Immature natural killer cell (primary cell): ENCODE results near the gene TNC. TPM values are rescaled to one million over a fixed set of nuclear protein-coding genes. Genes with fewer than 3 reads are reported as not detected.

Experiments used
- DNase-seq, 3 donors: peaks; one replicate each; pipeline ENCODE4 v3.0.0; 2022; ENCODE audit warnings: mixed read lengths in 1 of 3
- H3K27ac Mint-ChIP-seq, 6 donors: one replicate each; pipeline ENCODE4 v1.8.0; 2020; ENCODE audit warnings: mixed read lengths in 6 of 6, mild to moderate bottlenecking in 5 of 6, inconsistent platforms in 4 of 6, moderate library complexity in 3 of 6
- H3K27me3 Mint-ChIP-seq, 3 donors: one replicate each; pipeline ENCODE4 v1.8.0; 2020 to 2021; ENCODE audit warnings: low read depth in 3 of 3, mild to moderate bottlenecking in 3 of 3, mixed read lengths in 3 of 3, moderate library complexity in 3 of 3, inconsistent platforms in 1 of 3
- H3K36me3 Mint-ChIP-seq, 3 donors: one replicate each; pipeline ENCODE4 v1.8.0; 2020; ENCODE audit warnings: mixed read lengths in 3 of 3, inconsistent platforms in 2 of 3, mild to moderate bottlenecking in 2 of 3
- H3K4me1 Mint-ChIP-seq, 2 donors: one replicate each; pipeline ENCODE4 v1.8.0; 2020; ENCODE audit warnings: inconsistent platforms in 2 of 2, mild to moderate bottlenecking in 2 of 2, mixed read lengths in 2 of 2, moderate library complexity in 1 of 2
- H3K4me3 Mint-ChIP-seq, 5 donors: one replicate each; pipeline ENCODE4 v1.8.0; 2020; ENCODE audit warnings: mild to moderate bottlenecking in 5 of 5, mixed read lengths in 5 of 5, inconsistent platforms in 3 of 5, moderate library complexity in 3 of 5
- H3K9me3 Mint-ChIP-seq, 6 donors: one replicate each; pipeline ENCODE4 v1.8.0; 2020; ENCODE audit warnings: mild to moderate bottlenecking in 6 of 6, mixed read lengths in 6 of 6, inconsistent platforms in 4 of 6, moderate library complexity in 3 of 6
- polyA plus RNA-seq, 3 donors: library from polyadenylated mRNA; unstranded; fragments of 300-500 nt; fragmentation: Illumina TruSeq; gene quantifications; one replicate each; pipeline ENCODE4 v1.2.3, GENCODE V29; 2021

The TNC gene
- polyA plus RNA-seq, 3 donors from 2014 or later, result not detected

DNA sequence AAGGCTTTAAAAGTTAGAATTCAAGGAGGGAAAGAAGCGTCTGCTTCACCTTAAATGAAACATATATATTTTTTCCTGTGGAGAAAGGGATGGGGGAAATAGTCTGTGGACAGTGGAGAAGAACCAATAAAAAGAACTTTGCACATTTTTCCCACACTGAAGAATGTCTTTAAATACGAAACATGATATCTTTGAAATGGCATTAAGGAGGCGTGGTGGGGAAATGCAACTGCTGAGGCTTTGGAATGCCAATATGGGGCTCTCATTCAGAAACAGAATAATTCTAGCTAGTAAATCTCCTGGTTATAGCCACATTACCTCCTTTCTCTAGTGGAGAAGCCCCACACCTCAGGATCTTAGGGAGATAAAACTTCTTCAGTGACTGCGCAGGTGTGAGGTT lies 46.8 kb downstream of the TNC start:
- no peak overlapping the region for H3K4me3 Mint-ChIP-seq
- H3K36me3 Mint-ChIP-seq, result no peaks in the 10 kb centered on the region
- DNase-seq, result no peak
- no peaks in the 10 kb centered on the region for H3K9me3 Mint-ChIP-seq
- no peak overlapping the region for H3K27ac Mint-ChIP-seq
- H3K27me3 Mint-ChIP-seq, result peaks cover 0 to 12% (median 8%) of the 10 kb centered on the region in 3 donors
- H3K4me1 Mint-ChIP-seq, result no peaks in the 10 kb centered on the region

DNA sequence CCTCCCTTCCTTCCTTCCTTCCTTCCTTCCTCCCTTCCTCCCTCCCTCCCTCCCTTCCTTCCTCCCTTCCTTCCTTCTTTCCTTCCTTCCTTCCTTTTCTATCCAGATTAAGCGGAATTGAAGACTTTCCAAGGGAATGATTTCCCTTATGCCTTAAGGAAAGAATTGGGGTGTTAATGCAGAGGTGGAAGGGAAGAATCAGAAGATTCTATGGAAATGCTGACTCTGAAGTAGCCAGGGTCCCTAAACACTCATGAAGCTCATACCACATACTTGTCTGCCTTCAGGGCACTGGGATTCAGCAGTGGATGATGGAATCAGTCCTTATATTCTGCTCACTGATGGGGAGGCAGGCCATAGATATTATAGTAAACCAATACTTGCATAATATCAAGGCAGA lies 48.2 kb downstream of the TNC start:
- no peak overlapping the region for H3K27ac Mint-ChIP-seq
- peaks cover 0 to 14% (median 9%) of the 10 kb centered on the region in 3 donors for H3K27me3 Mint-ChIP-seq
- no peak for DNase-seq
- H3K9me3 Mint-ChIP-seq, result no peaks in the 10 kb centered on the region
- no peak overlapping the region for H3K4me3 Mint-ChIP-seq
- no peaks in the 10 kb centered on the region for H3K4me1 Mint-ChIP-seq
- no peaks in the 10 kb centered on the region for H3K36me3 Mint-ChIP-seq

DNA sequence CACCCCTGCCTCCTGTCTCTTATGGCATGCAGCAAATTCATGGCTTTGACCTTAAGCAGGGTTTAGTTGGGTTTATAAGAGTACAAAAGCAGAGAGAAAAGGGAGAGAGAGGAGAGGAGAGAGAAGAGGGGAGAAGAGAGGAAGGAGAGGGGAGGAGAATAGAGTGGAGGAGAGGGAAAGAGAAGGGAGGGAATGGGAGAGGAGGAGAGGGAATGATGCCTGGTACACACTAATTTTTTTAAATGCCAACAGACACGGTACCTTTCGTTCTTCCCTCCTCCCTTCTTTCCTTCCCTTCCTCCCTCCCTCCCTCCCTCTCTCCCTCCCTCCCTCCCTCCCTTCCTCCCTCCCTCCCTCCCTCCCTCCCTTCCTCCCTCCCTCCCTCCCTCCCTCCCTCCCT lies 48.7 kb downstream of the TNC start:
- Mint-ChIP-seq H3K9me3 (no peaks in the 10 kb centered on the region), H3K4me1 (no peaks in the 10 kb centered on the region), H3K36me3 (no peaks in the 10 kb centered on the region), H3K27me3 (peaks cover 0 to 14% (median 9%) of the 10 kb centered on the region in 3 donors), H3K27ac (no peak overlapping the region), H3K4me3 (no peak overlapping the region)
- DNase-seq, result no peak

DNA sequence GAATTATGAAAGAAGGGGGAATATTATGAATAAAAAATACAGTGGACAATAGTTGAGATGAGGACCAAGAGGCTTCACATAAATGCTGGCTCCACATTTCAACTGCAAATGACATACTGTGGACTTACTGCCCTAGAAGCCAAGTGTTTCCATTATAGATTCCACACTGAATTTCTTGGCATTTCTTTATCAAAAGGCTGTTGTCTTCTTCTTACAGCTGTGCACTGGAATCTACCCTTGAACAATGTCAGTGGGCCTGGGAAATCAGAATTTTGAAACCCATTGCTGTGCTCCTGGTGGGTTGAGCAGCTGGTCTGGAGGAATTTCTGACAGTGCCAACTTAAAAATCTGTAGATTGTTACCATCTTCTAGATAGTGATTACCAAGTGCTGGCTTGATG lies 49.9 kb downstream of the TNC start:
- Mint-ChIP-seq H3K36me3 (no peaks in the 10 kb centered on the region), H3K9me3 (no peaks in the 10 kb centered on the region), H3K4me3 (no peak overlapping the region), H3K27me3 (peaks cover 3 to 19% (median 7%) of the 10 kb centered on the region in 3 donors), H3K4me1 (no peaks in the 10 kb centered on the region), H3K27ac (no peak overlapping the region)
- no peak for DNase-seq

DNA sequence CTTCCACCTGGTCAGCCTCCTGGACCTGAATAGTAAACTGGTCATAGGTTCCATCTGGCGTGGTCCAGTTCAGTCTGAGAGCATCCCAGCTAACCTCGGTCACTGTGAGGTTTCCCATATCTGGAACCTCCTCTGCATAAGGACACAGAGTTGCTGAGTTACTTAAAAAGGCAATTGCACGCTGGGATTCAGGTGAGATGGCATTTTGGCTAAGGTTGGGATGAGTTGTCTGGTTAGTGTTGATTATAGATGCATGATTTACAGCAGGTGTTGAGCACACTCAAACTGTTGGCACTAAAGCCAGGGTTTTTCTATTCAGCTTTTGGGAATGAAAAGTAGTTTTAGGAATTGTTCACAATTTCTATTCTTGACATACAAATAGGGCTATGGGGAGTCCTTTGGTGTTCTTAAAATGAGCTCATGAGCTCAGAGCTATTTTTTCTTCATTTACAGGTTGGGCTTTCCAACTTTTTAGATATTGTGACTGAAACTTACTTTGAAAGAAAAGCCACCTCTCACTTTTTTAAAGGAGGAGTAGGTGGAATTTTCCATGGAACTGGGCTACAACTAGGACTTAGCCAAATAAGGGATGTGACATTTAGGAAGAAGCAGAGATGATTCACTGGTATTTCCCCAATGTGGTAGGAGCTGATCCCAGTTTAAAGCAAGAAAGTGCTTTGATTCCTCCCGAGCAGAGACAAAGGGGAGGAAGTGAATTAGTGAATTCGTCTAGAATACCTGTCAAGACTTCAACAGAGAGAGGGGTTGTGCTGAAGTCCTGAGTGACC lies 54.7 kb downstream of the TNC start:
- Mint-ChIP-seq H3K4me3 (no peak overlapping the region), H3K27me3 (peaks cover 3 to 12% (median 9%) of the 10 kb centered on the region in 3 donors), H3K9me3 (no peaks in the 10 kb centered on the region)

DNA sequence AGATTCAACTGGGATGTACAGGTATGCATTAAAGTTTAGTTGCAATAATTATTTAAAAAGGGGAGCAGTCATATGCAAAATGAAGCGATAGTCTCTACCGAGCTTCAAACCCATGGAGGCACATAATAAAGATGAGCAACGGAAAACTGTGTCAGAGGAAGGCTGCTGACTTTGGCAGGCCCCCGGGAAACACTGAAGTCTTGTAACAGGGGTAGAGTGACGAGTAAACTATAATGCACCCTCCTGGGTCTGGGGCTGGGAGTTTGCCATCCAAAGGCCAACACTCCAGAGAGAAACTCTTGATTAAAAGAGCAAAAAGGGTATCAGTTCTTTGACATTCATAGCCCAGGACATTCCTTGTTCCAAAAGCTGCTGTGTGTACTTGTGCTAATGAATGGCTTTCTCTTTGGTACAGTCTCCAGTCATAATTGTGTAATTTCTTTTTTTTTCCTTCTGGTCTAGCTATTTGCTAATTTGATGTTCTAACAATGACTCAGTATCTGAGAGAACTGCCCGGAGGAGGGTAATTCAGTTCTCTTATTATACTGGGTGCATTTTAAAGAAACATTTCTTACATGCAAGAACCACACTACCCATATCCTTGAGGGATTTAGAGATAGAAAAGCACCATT lies 59.2 kb downstream of the TNC start:
- H3K36me3 Mint-ChIP-seq, result no peaks in the 10 kb centered on the region
- DNase-seq, result no peak
- peaks cover 0 to 2% (median 0%) of the 10 kb centered on the region in 6 donors for H3K9me3 Mint-ChIP-seq
- no peak overlapping the region for H3K27ac Mint-ChIP-seq
- H3K27me3 Mint-ChIP-seq, result peaks cover 7 to 10% (median 9%) of the 10 kb centered on the region in 3 donors
- no peak overlapping the region for H3K4me3 Mint-ChIP-seq
- no peaks in the 10 kb centered on the region for H3K4me1 Mint-ChIP-seq

More for the DNA sequence above, 54.7 kb downstream of the TNC start:
- H3K36me3 Mint-ChIP-seq, result no peaks in the 10 kb centered on the region
- no peak overlapping the region for H3K27ac Mint-ChIP-seq
- DNase-seq, result no peak
- no peaks in the 10 kb centered on the region for H3K4me1 Mint-ChIP-seq

DNA sequence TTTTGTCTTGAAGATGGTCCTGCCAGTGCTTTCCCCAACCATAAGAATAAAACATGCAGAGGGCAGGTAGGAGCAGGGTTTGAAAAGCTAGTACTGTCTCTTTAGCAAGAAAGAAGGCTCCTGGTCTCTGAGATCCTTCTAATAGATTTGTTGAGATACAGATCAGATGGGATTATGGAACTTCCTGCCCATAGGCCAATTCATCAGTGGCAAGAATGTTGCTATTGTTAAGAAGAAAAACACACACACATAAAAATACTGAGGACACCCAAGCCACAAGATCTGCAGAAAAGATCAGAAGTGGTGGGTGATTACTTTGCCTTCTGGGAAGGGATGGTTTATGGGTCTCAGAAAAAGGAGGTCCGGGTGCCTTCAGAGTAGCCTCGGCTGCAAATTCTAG lies 59.8 kb downstream of the TNC start:
- no peaks in the 10 kb centered on the region for H3K4me1 Mint-ChIP-seq
- H3K36me3 Mint-ChIP-seq, result no peaks in the 10 kb centered on the region
- DNase-seq, result no peak
- H3K4me3 Mint-ChIP-seq, result no peak overlapping the region
- no peak overlapping the region for H3K27ac Mint-ChIP-seq
- peaks cover 0 to 2% (median 0%) of the 10 kb centered on the region in 6 donors for H3K9me3 Mint-ChIP-seq
- peaks cover 4 to 7% (median 7%) of the 10 kb centered on the region in 3 donors for H3K27me3 Mint-ChIP-seq

DNA sequence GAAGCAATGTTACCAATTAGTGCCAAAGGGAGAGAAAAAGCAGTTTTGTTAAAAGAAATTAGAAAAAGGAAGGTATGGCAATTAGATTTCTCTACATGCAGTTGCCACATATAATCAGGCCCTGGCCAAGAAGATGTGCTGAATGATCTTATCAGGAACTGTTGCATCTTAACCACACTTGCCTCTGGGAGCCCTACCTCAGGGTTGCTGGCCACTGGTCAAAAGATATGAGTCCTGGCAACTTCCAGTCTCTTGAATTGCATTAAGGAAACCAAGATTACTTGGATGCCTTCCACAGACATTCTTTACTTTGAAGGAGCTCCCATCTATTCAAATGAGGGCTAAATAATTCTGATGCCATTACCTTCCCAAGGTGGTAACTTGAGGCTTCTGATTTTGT lies 60.4 kb downstream of the TNC start:
- Mint-ChIP-seq H3K27ac (no peak overlapping the region), H3K27me3 (peaks cover 4 to 7% (median 7%) of the 10 kb centered on the region in 3 donors), H3K9me3 (peaks cover 0 to 2% (median 0%) of the 10 kb centered on the region in 6 donors), H3K36me3 (no peaks in the 10 kb centered on the region), H3K4me1 (no peaks in the 10 kb centered on the region), H3K4me3 (no peak overlapping the region)
- DNase-seq, result no peak

DNA sequence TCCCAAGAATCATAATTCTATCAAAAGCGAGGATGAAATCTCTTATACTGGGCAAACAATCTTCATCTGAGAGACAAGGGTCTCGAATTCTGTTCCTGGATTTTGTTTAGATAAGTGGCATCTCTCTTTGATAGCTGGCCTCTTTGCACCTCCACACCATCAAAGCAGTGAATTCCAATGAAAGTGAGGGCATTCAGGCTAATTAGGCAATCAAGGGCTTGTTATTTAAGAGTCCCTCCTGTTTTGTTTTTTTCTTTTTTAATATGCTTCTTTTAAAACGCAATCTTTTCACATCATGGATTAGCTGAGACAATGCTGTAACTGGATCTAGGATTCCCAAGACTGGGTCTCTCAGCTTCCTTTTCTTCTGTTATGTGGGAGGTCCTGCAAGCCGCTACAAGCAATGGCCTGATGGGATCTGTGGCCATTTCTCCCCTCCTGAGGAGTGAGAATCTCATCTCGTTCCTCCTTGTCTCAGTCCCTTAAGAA lies 67.9 kb downstream of the TNC start:
- Mint-ChIP-seq H3K27ac (no peak overlapping the region), H3K9me3 (no peaks in the 10 kb centered on the region), H3K27me3 (peaks cover 0 to 9% (median 3%) of the 10 kb centered on the region in 3 donors), H3K36me3 (no peaks in the 10 kb centered on the region), H3K4me1 (no peaks in the 10 kb centered on the region), H3K4me3 (no peak overlapping the region)
- DNase-seq, result no peak

DNA sequence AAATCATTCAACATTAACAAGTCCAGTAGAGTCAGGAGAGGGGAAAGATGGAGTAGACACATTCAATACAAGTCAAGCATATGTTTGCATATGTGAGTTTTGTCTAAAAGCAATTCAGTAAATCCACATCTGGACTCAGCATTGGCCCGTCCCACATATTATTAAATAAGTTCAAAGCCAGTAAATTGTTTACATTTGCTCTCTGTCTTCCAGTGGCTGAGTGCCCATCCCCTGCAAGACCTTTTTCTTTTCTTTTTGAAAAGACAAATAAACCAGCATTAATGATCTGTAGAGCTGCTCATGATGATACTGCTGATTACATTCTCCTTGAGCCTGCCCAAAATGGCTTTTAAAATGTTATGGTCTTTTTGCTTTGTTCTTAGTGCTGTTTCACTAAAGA lies 71.1 kb downstream of the TNC start:
- H3K9me3 Mint-ChIP-seq, result peaks cover 0 to 2% (median 0%) of the 10 kb centered on the region in 6 donors
- H3K4me1 Mint-ChIP-seq, result no peaks in the 10 kb centered on the region
- peaks cover 0 to 9% (median 2%) of the 10 kb centered on the region in 3 donors for H3K27me3 Mint-ChIP-seq
- no peak for DNase-seq
- no peak overlapping the region for H3K27ac Mint-ChIP-seq
- H3K36me3 Mint-ChIP-seq, result no peaks in the 10 kb centered on the region
- H3K4me3 Mint-ChIP-seq, result no peak overlapping the region

DNA sequence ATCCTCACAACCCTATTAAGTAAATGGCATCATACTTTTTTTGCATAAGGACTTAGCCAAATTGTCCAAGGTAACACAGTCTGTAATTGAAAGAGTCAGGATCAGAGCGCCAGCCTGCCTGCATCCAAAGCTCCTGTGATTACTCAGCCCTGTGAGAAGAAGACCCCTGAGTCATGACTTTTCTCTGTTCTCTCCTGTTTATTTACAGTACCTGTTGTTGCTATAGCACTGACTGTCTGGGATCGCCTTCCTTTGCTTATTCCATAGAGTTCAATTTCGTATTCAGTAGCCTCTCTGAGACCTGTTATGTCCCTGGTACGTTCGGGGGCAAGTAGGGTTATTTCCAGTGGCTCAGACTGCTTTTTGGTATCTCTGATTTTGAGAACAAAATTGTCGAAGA lies 71.8 kb downstream of the TNC start:
- Mint-ChIP-seq H3K9me3 (peaks cover 0 to 2% (median 0%) of the 10 kb centered on the region in 6 donors), H3K36me3 (no peaks in the 10 kb centered on the region), H3K27me3 (peaks cover 0 to 9% (median 2%) of the 10 kb centered on the region in 3 donors), H3K4me1 (no peaks in the 10 kb centered on the region), H3K4me3 (no peak overlapping the region), H3K27ac (no peak overlapping the region)
- no peak for DNase-seq

DNA sequence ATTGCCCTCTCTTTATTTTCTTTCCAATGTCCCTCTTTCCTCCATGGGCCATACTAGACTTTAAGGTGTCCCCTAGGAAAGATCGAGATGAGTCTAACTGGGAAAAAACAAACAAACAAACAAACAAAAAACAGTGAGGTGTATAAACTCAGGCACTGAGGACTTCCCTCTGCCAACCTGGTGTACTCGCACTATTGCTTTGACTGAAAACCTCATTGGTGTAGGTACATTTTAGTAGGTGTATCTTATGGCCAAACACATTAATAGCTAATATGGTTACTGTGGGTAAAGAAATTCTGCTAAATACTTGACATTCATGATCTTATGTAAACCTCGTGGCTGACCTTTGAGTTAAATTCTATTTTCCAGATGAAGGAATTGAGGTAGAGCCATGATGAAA lies 74.3 kb downstream of the TNC start:
- H3K9me3 Mint-ChIP-seq, result peaks cover 0 to 2% (median 0%) of the 10 kb centered on the region in 6 donors
- H3K36me3 Mint-ChIP-seq, result no peaks in the 10 kb centered on the region
- H3K27me3 Mint-ChIP-seq, result peaks cover 0 to 7% (median 3%) of the 10 kb centered on the region in 3 donors
- H3K27ac Mint-ChIP-seq, result no peak overlapping the region
- no peak for DNase-seq
- H3K4me3 Mint-ChIP-seq, result no peak overlapping the region
- H3K4me1 Mint-ChIP-seq, result no peaks in the 10 kb centered on the region

DNA sequence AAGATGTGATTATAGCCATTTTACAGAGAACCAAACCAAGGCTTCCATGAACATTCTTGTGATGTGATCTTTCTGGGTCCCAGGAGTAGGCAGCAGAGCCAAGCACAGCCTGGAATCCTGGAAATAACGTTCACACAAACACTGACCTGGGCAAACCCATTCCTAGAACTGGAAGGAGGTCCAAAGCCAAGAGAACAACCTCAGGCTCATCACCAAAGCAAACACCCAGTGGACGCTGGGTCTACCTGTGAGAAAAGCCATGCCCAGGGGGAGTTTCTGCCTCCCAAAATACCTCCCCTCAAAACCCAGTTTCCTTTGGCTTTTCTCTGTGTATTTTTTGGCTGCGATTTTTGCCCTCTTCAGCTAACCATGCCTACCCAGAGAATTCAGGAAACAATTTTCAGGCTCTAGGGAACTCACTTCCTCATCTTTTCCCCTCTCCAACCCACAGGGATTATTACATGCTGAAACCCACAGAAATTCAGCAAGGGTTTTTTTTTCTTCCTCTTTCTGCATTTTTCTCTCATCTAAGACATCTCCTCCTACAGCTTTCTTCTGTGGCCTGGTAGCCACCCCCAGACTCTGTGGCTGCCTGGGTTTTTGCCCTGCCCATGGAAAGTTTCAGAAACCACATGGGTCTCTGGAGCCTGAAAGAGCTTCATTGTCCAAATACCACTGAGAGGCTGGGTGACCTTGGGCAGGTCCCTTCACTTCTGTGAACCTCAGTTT lies 75.0 kb downstream of the TNC start:
- H3K27ac Mint-ChIP-seq, result no peak overlapping the region
- no peak for DNase-seq
- H3K27me3 Mint-ChIP-seq, result peaks cover 0 to 6% (median 3%) of the 10 kb centered on the region in 3 donors
- no peaks in the 10 kb centered on the region for H3K4me1 Mint-ChIP-seq
- H3K36me3 Mint-ChIP-seq, result no peaks in the 10 kb centered on the region
- peaks cover 0 to 2% (median 0%) of the 10 kb centered on the region in 6 donors for H3K9me3 Mint-ChIP-seq
- no peak overlapping the region for H3K4me3 Mint-ChIP-seq
